COLO668 (cell line): Measurements from ENCODE around the gene LEMD2.
"Not testable (repeated sequence)": the region's sequence is repeated elsewhere in the genome, so short reads cannot be mapped to it uniquely, and the experiment has no call there.

Experiments
- DNase-seq: peaks from one replicate; lab custom pipeline; 2025; ENCODE audit not compliant: unreplicated experiment; lab: John Stamatoyannopoulos, UW

LEMD2 gene

DNA sequence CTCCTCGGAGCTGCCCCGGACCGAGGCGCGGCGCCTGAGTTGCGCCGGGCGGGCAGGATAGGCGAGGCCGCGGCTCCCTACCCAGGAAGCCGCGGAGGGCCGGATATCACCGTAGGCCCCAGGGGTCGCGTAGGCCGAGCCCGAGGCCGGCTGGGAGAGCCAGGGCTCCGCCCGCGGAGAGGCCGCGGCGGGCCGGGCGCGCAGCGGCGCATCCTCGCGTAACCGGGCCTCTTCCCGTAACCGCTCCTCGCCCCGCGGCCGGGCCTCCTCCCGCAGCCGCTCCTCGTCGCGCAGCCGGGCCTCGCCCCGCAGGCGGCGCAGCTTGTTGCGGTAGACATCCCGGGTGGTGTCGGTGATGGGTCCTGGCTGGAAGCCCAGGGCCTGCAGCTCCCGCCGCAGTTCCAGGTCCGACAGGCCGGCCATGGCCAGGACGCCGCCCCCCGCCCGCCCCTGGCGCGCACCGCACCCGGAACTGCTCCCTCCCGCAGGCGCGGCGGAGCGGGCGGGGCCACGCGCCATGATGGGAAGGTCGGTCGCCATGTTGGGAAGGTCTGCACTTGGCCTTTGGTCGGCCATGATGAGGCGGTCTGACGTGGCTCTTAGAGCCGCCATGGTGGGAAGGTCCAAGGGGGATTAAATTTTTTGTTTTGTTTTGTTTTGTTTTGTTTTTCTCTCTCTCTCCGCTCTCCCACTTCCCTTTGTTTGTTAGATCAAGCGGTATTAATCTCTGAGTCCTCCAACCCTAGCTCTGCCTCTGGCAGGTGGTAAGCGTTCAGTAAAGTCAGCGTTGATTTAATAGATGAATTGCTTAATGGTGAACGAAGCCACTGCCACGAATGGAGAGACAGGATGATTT lies at the start of gene LEMD2:
Gene LEMD2, minus strand, starts transcription at position 437 of the 856 bp plus-strand sequence. Its CDS starts 14 bp downstream, at position 423.
- peak; percentile 89 for DNase-seq

DNA sequence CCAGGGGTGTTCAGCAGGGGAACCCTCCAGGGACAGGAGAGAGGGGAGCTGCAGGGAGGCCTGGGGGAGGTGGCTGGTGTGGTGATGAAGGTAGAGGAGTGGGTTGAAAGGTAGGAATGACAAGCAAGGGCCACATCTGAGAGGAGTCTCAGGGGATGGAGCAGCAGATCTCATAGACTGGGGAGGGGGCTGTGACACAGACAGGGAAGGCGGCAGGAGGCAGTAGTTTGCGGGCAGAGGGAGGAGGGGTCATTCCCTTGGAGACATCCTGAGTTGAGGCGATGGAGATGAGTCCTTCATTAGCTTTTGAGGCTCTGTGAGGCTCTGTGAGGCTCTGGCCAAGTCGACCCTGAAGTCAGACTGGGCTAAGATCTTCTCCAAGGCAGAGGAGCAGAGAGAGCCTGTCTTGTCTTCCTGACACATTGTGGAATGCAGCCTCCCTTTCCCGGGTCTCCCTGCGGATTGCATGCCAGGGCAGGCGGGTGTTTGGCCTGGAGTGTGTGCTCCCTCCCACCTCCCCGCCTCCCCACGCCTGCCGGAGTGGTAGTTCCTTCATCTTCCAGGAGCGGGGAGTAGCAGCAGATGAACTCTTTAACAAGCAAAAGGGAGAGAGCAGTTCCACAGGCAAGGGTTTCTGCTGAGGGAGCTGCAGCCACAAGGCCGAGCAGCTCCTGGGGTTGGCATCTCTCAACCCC lies 49.2 kb upstream of the LEMD2 start:
- no peak for DNase-seq

DNA sequence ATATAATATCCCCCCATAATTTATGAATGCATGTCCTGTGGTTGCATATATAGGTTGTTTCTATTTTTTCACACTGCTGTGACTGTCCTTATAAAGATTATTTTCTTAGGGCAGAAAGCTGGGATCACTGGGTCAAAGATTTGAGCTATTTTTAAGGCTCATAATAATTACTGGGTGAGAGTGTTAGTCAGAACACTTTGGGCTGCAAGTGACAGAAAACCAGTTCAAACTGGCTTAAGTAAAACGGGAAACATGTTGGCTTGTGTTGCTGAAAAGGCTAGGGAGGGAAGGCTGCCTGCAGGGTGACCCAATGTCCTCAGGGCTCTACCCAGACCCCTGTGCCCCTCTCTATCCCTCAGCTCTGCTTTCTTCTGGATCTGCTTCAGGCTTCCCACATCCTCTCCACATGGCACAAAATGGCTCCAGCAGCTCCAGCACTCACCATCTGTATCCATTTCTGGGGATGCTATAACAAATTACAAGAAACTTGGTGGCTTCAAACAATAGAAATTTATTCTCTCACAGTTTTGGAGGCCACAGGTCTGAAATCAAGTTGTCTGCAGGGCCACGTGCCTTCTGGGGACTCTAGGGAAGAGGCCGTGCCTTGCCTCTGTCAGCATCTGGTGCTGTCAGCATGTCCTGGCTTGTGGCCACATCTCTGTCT lies 48.0 kb upstream of the LEMD2 start:
- no peak for DNase-seq

DNA sequence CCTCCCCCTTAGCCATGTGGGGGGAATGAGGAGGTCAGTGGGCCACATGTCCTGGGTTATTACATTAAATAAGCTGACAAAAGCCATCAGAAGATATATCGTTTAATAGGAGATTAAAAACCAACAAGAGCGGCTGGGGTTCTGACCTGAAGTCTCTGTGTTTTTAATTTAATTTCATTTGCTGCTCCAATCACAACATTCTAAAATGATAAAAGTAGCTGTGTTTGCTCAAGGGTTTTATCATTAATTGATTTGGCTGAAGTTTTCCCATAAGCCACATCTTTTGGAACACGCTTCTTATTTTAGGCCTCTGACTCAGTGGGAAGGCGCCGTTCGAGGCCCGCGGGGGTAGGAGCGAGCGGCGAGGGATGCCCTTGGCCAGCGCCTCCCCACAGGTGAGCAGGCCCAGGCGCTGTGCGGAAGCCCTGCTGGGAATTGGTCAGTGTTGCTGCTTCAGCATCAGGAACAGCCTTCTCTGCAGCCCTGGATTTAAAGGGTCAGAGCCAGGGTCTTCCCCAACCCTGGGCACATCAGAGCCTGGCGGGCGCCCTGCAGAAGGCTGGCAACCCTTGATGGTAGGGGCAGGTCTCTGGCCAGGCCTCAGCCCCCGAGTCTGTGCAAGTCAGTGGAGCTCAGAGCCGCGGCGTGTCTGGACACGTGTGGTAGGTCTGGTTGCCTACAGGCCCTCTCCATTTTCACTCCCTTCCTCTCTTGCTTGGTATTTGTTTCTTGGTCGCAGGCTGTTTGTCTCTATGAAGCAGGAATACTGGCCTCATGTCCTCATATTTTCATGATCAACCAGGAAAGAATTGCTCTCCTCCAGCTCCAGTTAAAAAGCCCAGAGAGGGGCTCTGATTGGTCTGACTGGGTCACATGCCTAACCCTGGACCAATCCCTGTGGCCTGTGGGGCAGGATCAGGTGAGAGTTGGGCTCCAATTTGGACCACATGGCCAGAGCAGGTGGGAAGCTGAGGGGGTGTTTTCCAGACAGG lies 45.8 kb upstream of the LEMD2 start:
- no peak for DNase-seq

DNA sequence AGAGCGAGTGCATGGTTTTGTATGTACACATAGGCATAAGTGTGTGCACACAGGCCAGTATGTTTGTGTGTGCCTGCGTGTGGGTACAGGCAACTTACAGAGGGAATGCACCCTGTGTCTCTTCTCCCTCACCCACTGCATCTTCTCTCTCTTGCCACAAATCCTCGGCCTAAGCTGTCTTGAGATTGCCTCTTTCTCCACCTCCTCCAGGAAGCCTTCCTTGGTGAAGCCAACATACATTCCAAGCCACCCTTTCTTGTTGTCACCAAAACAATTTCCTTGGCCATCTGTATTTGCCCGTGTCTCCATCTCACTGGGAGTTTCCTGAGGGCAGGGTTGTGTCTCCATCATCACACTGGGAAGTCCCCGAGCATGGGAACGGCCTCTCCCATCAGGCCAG lies 44.7 kb upstream of the LEMD2 start:
- DNase-seq: no peak

DNA sequence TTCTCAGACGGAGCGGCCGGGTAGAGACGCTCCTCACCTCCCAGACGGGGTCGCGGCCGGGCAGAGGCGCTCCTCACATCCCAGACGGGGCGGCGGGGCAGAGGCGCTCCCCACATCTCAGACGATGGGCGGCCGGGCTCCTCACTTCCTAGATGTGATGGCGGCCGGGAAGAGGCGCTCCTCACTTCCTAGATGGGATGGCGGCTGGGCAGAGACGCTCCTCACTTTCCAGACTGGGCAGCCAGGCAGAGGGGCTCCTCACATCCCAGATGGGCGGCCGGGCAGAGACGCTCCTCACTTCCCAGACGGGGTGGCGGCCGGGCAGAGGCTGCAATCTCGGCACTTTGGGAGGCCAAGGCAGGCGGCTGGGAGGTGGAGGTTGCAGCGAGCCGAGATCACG lies 43.9 kb upstream of the LEMD2 start:
- DNase-seq: not testable (repeated sequence)

DNA sequence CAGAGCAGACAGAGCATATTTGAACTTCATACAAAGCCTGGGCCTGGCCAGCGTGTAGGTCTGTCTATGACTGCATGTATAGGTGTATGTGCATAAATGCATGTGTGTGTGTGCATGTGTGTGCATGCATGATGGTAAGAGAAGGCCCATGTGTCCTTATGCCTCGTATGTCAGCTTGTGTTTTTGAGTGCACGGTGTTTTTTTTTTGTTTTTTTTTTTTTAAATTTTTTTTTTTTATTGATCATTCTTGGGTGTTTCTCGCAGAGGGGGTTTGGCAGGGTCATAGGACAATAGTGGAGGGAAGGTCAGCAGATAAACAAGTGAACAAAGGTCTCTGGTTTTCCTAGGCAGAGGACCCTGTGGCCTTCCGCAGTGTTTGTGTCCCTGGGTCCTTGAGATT lies 42.8 kb upstream of the LEMD2 start:
- DNase-seq: not testable (repeated sequence)

DNA sequence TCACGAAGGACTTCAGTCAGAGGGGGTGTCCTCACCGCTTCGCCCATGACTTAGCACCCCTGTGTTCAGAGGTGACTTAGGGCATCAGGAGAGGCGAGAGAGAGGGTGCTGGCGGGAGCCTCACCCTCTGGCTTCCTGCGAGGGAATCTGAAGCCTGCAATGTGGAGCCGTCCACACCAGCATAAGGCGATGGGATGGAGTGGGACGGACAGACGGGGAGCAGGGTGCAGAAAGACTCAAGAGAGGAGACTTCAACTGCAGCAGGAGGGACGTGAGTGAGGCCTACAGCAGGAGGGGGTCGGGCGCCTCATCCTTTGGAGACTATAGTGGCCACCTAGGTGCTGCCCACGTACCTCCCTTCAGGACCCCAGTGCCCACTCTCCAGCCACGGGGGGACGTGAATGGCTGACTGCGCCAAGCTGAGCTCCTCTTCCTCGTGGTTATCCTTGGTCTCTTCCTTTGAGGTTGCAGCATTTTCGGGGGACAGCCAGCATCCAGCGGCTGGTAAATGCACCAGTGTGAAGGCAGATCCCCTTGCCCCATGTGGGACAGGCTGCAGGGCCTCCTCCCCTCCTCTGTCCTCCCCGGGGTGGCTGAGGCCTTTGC lies 41.8 kb upstream of the LEMD2 start:
- no peak for DNase-seq

DNA sequence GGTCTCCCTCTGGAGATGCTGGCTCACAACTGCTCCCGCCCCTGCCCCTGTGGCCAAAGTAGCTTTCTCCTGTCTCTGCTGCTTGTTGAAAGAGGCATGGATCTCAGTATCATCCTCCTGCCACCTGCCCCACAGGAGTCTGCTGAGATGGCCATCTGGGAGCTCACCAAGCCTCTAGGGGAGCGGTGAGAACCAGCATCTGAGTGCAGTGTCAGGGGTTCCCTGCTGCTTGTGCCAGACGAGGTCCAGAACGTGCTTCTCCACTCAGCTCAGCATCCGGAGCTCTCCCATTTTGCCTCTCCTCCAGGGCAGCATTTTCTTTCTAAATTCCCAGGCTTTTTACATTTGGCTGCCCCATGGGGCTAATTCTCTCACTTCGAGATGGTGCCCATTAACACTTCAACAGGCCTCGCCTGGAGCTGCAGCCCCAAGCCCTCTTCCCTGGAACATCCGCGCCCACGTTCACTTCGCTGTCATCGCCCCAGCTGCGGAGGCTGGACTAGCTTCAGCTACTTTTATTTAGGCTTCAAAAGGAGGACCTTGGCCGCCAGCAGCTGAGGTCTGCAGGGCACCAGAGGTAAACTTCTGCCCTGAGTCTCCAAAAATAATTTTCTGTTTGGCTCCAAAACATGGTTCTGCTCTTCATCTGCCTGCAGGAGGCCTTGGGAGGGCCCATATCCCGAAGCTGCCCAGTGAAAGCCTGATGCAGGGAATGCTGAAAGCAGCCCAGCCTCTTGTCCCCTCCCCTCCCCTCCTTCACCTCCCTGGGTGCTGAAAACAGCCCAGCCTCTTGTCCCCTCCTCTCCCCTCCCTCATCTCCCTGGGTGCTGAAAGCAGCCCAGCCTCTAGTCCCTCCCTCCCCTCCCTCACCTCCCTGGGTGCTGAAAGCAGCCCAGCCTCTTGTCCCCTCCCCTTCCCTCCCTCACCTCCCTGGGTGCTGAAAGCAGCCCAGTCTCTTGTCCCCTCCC lies 40.1 kb upstream of the LEMD2 start:
- no peak for DNase-seq

DNA sequence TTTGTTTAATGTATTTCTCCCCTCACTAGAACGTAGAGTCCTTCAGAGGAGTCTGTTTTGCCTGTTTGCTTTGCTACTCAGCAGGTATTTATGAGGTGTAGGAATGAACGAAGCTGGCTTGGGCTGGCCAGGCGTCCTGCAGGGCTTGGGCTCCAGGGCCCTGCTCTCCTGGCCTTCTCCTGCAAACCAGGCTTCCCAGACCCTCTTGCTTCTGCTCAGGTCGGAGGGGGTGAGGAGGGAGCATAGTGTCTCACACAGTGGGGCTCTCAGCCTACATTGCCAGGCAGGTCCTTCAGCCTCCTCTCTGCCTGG lies 39.5 kb upstream of the LEMD2 start:
- DNase-seq: peak; percentile 25

DNA sequence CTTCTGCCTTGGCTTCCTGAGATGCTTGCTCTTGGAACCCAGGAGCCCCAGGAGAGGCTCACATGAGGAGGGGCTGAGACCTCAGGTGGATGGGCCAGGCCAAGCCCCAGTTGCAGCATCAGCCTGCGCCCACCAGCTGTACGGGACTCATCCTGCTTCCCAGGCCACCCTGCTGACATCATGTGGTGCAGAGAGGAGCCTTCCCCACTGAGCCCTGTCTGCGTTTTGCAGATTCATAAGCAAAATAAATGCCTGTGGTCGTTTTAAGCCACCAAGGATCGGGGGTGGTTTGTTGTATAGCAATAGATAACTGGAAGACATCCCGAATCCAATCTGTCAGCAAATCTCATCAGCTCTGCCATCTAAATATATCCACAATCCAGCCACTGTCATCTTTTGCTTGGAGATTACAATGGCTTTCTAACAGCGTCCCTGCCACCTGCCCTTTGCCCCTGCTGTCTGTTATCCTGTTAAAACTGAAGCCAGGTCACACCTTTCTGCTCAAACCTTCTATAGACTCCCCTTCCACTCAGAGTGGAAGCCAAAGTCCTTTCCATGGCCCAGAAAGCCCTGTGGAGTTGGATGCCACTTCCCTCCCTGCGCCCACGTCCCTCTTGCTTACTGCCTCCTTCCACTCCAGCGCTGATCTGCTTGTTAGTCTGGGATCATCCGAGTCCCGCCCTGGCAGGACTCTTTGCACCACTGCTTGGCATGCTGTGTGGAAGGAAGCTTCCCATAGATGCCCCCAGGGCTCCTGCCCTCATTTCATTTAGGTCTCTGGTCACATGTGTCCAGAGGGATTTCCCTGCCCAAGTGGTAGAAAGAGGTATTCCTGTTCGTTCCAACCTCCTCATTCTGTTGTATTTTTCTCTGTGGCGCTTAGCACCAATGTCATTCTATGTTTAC lies 38.9 kb upstream of the LEMD2 start:
- peak; percentile 25 for DNase-seq

DNA sequence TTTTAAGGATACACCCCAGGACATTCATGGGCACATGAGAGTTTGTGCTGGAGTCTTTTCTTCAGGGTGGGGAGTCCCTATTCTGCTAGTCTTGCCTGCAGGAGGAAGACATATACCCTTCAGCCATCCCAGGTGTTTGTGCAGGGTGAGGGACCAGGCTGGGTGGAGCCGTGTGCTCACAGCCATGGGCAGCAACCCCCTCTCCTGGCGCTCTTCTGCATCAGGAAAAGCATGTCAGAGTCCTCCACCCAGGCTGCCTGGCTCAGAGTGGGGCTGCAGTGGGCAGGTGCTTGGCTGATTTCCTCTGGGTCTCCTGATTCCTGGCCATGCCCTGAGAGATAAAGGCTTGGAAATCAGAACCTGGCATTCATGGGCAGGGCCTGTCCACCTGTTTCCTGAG lies 37.6 kb upstream of the LEMD2 start:
- peak; percentile 37 for DNase-seq

DNA sequence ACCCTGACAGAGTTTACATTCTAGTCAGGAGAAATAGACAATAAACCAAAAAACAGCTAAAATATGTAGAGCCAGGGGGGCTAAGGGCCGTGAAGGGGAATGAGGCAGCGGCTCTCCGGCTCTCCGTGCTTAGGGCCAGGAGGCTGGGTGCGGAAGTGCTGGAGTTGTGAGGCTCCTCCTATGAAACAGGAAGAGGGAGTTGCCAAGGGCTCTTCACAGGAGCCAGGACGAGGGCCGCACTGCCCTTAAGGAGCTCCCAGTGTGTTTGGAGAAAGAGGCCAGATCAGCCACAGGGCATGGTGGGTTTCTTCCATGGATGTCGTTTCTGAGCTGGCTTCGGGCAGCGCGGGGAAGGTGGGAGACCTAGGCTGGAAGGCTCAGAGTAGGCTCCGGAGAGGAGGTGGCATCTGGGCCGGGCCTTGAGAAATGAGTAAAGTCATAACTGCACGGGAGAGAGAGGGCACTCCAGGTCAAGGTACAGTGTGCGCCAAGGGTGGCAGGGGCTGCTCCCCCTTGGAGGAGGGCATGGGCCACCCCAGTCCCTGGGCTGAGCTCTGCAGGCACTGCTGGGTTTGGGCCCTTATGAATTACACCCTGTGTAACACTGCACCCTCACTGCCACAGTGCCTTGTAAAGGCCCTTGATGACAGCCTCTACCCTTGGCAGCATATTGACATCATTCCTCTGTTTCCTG lies 35.7 kb upstream of the LEMD2 start:
- DNase-seq: no peak

DNA sequence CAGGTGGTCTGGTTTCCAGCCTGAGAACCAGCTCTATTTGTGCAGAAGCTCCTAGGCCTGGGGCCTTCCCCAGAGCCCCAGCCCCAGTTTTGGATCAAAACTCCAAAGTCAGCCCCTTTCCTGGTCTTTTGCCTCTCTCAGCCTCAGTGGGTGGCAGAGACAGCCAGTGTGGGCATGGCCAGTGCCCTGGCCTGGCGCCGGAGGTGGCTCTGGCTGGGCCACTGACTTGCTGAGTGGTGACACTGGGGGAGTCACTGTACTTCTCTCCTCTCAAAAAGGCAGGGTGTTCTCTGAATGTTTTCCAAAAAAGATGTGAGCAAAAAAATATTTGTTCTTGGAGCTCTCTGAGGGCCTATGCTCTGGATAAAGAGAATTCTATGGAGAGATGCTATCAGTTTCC lies 34.9 kb upstream of the LEMD2 start:
- DNase-seq: no peak

DNA sequence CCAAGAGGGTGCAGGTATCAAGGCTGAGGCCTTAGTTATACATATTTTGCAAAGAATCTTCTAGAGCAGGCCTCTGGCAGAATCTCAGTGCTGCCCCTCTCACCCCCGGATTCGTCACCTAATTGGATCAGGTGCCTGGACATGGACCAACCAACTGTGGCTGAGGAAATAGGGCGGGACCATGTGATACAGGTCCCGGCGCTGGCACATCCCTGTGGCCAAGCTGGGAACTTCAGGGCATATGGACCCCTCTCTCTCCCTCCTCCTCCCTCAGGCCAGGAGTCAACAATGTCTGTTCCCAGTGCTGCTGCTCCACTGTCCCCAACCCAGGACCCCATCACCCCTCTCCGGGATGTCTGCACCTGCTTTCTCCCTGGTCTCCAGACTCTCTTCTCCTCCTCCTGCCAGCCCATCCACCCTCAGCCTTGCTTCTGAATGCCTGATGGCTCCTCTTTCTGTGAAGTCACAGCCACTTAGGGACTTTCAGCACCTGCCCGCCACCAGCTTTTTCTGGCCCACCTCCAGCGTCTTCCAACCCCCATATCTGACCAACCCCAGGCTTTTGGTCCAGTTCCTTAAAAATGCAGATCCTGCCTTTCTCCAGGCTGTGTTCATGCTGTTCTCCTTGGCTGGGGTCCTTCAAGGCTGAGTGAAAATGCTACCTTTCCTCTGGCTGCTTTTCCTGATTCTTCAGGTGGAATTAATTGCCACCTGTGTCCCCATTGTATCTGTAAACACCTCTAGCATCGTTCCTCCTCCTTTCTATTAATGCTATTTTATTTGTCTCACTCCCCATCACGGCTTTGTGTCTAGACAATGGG lies 33.9 kb upstream of the LEMD2 start:
- peak; percentile 26 for DNase-seq

DNA sequence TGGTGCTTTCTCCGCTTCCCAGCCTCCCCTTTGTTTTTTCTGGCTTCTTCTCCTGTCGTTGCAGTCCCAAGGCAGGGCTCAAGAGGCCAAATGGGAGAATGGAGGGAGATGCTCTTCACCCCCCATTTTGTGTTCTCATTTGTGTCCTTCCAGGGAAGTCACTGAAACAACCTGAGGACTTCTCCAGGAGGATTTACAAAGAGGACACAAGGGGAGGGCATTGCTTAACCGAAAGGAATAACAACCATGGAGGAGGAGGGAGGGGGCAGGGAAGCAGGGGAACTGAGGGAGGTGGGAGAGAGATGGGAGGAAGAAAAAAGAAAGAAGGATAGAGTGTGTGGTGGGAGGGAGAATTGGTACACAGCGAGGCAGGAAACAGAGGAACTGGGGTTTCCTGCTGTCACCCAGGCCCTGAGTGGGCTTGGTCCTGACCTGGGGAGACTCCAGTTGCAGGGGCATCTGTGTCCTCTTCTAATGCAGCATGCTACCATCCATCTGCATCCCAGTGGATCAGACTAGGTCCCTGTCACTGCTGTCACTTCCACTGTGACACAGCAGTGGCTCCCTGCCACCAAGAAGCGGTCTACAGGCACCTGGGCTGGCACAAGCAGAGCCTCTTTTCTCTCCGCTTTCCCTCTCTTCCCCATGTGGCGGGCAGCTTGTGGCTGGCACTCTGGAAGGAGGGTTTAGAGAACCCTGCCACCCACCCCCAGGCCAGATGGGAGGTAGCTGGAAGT lies 32.0 kb upstream of the LEMD2 start:
- no peak for DNase-seq
